Measurements from ENCODE around the gene PPFIA4. TPM values are rescaled to one million over a fixed set of nuclear protein-coding genes. Genes with fewer than 3 reads are reported as not detected.

The PPFIA4 gene
- polyA plus RNA-seq, 1 of the 3 experiments (the other 2 are of a cell fraction): 4.4 TPM

- ChIA-PET POLR2A (interaction anchor here (0.7 to 1.3 kb wide), 2 partner anchors 49 to 451 kb away, joined by 3 to 5 read pairs; partner anchors contain the start of gene TMEM183A), CTCF (interaction anchor here (0.7 to 13.2 kb wide), 13 partner anchors 10 to 213 kb away, joined by 3 to 131 read pairs (median 5); no protein-coding TSS in a partner anchor)
- Histone ChIP-seq H3K4me1 (ENCODE audit: control insufficient read depth in 1 of 2, insufficient read depth in 2 of 2, low read depth in 1 of 2, low read length in 1 of 2) (peaks cover 0 to 34% of the 10 kb centered on the region in 2 experiments; a peak in 1 of 4 replicates), H3K9me2 (no peaks in the 10 kb centered on the region), H2AFZ (ENCODE audit: low read depth) (no peak overlapping the region), H3K27ac (ENCODE audit: low read depth in 2 of 2, low read length in 1 of 2) (no peak overlapping the region), H3K36me3 (replicated peaks in 1 of 2; ENCODE audit: control insufficient read depth in 1 of 2, insufficient read depth in 2 of 2, low read length in 1 of 2) (no peaks in the 10 kb centered on the region), H3K9me3 (no peaks in the 10 kb centered on the region), H3K4me2 (no peak overlapping the region), H3F3A (replicated peaks; ENCODE audit: insufficient read depth) (no peaks in the 10 kb centered on the region), H4K20me1 (ENCODE audit: insufficient read depth) (no peaks in the 10 kb centered on the region), H3K4me3 (ENCODE audit: low read depth in 2 of 2, low read length in 1 of 2) (no peak overlapping the region), H3K27me3 (ENCODE audit: insufficient read depth) (no peaks in the 10 kb centered on the region), H3K9ac (no peak overlapping the region), H3K79me2 (ENCODE audit: insufficient read depth) (no peaks in the 10 kb centered on the region)
- no peak for DNase-seq
- WGBS (ENCODE audit: low lambda C conversion rate): 86% methylated on average over 7 of the region's 7 CpGs
- TF ChIP-seq GATA2 (CRISPR knock-in tag; IDR thresholded peaks at IDR 0.05) (no peak), FOXJ3 (CRISPR knock-in tag; IDR thresholded peaks at IDR 0.05) (no peak), SMC3 (IDR thresholded peaks at IDR 0.05; ENCODE audit: low read depth, low read length) (no peak), JUND (IDR thresholded peaks at IDR 0.05) (no peak), MEF2A (IDR thresholded peaks at IDR 0.05; ENCODE audit: borderline replicate concordance, low read depth) (no peak), NFIC (IDR thresholded peaks at IDR 0.05; ENCODE audit: borderline replicate concordance) (no peak), MAX (IDR thresholded peaks at IDR 0.05; ENCODE audit: low read depth) (no peak), RAD21 (IDR thresholded peaks at IDR 0.05; ENCODE audit: low read length) (no peak), ELF1 (IDR thresholded peaks at IDR 0.05) (no peak), CHD2 (IDR thresholded peaks at IDR 0.05; ENCODE audit: low read length, partially characterized antibody) (no peak), CTCF (IDR thresholded peaks at IDR 0.05) (no peak), FOXM1 (IDR thresholded peaks at IDR 0.05; ENCODE audit: low read depth) (no peak), TEAD4 (IDR thresholded peaks at IDR 0.05; ENCODE audit: borderline replicate concordance, insufficient read depth) (no peak), TAF1 (IDR thresholded peaks at IDR 0.05; ENCODE audit: borderline replicate concordance, low read depth, low read length) (no peak), GABPA (IDR thresholded peaks at IDR 0.05; ENCODE audit: low read depth) (no peak), NRF1 (IDR thresholded peaks at IDR 0.05; ENCODE audit: low read depth, low read length) (no peak)
- TF ChIP-seq, protein P1, sequence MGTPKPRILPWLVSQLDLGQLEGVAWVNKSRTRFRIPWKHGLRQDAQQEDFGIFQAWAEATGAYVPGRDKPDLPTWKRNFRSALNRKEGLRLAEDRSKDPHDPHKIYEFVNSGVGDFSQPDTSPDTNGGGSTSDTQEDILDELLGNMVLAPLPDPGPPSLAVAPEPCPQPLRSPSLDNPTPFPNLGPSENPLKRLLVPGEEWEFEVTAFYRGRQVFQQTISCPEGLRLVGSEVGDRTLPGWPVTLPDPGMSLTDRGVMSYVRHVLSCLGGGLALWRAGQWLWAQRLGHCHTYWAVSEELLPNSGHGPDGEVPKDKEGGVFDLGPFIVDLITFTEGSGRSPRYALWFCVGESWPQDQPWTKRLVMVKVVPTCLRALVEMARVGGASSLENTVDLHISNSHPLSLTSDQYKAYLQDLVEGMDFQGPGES (IDR thresholded peaks at IDR 0.05; ENCODE audit: low read depth, low read length): no peak
Observed at GRCh38 chr1:203056012-203056411, 29.7 kb downstream of the PPFIA4 start.
